Lung (tissue), 12 donors: ENCODE measurements around the gene SLC38A6. TPM values are rescaled to one million over a fixed set of nuclear protein-coding genes. Genes with fewer than 3 reads are reported as not detected.

Experiments
- ATAC-seq: fragments of 200-7000 bp; cut with Tn5 transposase; one replicate; pipeline ENCODE4 v1.9.1; 2020; ENCODE audit warnings: moderate number of reproducible peaks; ENCODE audit not compliant: insufficient read depth, low FRiP score
- DNase-seq, 3 donors: peaks; one replicate each; pipeline ENCODE4 v3.0.0-alpha.2; 2013 to 2017
- H3K27ac ChIP-seq, 2 donors: one replicate each; pipeline ENCODE4 v1.5.1; 2013; ENCODE audit warnings: mild to moderate bottlenecking in 2 of 2, moderate library complexity in 2 of 2, control low read depth in 1 of 2, inconsistent platforms in 1 of 2, low read depth in 1 of 2, low read length in 1 of 2
- H3K27me3 ChIP-seq, 3 donors: one replicate each; pipeline ENCODE4 v1.5.1; 2013; ENCODE audit warnings: low read length in 2 of 3; ENCODE audit not compliant: control insufficient read depth in 3 of 3, insufficient read depth in 3 of 3
- H3K36me3 ChIP-seq, 4 donors: one replicate each; pipeline ENCODE4 v1.5.1; 2013; ENCODE audit warnings: low read length in 4 of 4, mild to moderate bottlenecking in 1 of 4, moderate library complexity in 1 of 4; ENCODE audit not compliant: control insufficient read depth in 4 of 4, insufficient read depth in 4 of 4
- H3K4me1 ChIP-seq, 5 donors: one replicate each; pipeline ENCODE4 v1.5.1; 2013; ENCODE audit warnings: low read length in 5 of 5, mild to moderate bottlenecking in 2 of 5, moderate library complexity in 1 of 5; ENCODE audit not compliant: control insufficient read depth in 5 of 5, insufficient read depth in 5 of 5
- H3K4me3 ChIP-seq: one replicate; pipeline ENCODE4 v1.5.1; 2013; ENCODE audit warnings: mild to moderate bottlenecking, control low read depth, moderate library complexity
- H3K9ac ChIP-seq, 2 donors: one replicate each; pipeline ENCODE4 v1.5.1; 2013; ENCODE audit warnings: low read length in 2 of 2, control low read depth in 1 of 2; ENCODE audit not compliant: insufficient read depth in 1 of 2
- H3K9me3 ChIP-seq, 4 donors: one replicate each; pipeline ENCODE4 v1.5.1; 2013; ENCODE audit warnings: low read length in 3 of 4, mild to moderate bottlenecking in 1 of 4, moderate library complexity in 1 of 4; ENCODE audit not compliant: control insufficient read depth in 4 of 4, insufficient read depth in 3 of 4
- WGBS, 2 donors: extraction: QIAGEN DNeasy Blood & Tissue Kit; methylation state at CpG; one replicate each; pipeline ENCODE4 v1.1.7; 2013; 5-methylcytosine and 5-hydroxymethylcytosine counted together
- polyA plus RNA-seq, 2 donors: library from polyadenylated mRNA; stranded (reverse); fragments of 200-250 nt; gene quantifications; one replicate each; pipeline ENCODE4 v1.2.1, GENCODE V29; 2013
- total RNA-seq, 2 donors: library from RNA; depleted of rRNA in 1 of 2; stranded (reverse); fragments of >200 nt in 1 of 2; gene quantifications; one replicate each; pipeline ENCODE4 v1.2.1, GENCODE V29; 2014 to 2021
- TF ChIP-seq, protein P1 (sequence below): IDR thresholded peaks from 2 replicates; pipeline ENCODE4 v1.5.1; 2012; ENCODE audit warnings: mild to moderate bottlenecking; ENCODE audit errors: control extremely low read depth, extremely low read depth
- donor health status: control.
- donor health status: control.
- donor health status: Bipolar disorder and iron deficiency.
- donor health status: healthy.
- donor health status: DM: yes; HTN: yes; CAD: no.

SLC38A6 gene
- total and polyA plus RNA-seq, 4 donors: 10.0 to 62.4 (median 25.0) TPM

DNA sequence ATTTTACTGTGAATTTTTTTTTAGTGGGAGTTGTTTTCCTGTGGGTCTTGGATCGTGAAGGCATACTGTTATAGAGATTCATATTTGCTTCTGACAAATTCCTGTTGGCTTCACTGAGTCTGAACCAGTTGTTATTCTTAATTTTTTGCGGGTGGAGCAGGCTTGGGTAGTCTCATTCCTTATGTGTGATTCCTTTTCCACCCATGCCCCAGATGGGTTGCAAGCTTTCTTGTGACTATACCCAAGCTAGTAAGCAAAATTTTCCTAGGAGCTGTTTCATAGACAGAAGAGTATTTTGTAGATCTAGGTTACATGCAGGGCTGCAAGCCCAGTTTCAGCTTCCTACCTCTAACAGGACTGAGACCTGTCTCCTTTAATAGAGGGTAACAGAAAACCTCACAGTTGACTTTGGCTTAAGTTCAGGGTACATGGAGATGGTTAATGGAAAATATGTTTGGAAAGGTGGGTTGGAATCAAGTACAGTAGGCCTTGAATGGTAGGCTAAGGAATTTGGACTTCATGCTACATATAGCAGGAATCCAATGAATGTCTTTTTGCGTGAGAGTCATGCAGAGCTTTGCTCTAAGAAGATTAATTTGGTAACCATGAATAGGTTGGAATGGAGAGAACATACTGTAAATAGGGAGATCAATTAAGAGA lies 29.1 kb upstream of the SLC38A6 start:
- DNase-seq: no peak
- no peaks in the 10 kb centered on the region for H3K27me3 ChIP-seq
- H3K9ac ChIP-seq: no peak overlapping the region
- no peak for ATAC-seq
- H3K4me1 ChIP-seq: peaks cover 0 to 3% (median 0%) of the 10 kb centered on the region in 5 donors
- TF ChIP-seq, protein P1, sequence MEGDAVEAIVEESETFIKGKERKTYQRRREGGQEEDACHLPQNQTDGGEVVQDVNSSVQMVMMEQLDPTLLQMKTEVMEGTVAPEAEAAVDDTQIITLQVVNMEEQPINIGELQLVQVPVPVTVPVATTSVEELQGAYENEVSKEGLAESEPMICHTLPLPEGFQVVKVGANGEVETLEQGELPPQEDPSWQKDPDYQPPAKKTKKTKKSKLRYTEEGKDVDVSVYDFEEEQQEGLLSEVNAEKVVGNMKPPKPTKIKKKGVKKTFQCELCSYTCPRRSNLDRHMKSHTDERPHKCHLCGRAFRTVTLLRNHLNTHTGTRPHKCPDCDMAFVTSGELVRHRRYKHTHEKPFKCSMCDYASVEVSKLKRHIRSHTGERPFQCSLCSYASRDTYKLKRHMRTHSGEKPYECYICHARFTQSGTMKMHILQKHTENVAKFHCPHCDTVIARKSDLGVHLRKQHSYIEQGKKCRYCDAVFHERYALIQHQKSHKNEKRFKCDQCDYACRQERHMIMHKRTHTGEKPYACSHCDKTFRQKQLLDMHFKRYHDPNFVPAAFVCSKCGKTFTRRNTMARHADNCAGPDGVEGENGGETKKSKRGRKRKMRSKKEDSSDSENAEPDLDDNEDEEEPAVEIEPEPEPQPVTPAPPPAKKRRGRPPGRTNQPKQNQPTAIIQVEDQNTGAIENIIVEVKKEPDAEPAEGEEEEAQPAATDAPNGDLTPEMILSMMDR: no peak
- H3K4me3 ChIP-seq: no peak overlapping the region
- 64 to 65% methylated on average over 3 of the region's 3 CpGs for WGBS, 2 donors
- peaks cover 0 to 4% (median 2%) of the 10 kb centered on the region in 4 donors for H3K9me3 ChIP-seq
- H3K27ac ChIP-seq: no peak overlapping the region
- H3K36me3 ChIP-seq: peaks cover 0 to 5% (median 0%) of the 10 kb centered on the region in 4 donors

DNA sequence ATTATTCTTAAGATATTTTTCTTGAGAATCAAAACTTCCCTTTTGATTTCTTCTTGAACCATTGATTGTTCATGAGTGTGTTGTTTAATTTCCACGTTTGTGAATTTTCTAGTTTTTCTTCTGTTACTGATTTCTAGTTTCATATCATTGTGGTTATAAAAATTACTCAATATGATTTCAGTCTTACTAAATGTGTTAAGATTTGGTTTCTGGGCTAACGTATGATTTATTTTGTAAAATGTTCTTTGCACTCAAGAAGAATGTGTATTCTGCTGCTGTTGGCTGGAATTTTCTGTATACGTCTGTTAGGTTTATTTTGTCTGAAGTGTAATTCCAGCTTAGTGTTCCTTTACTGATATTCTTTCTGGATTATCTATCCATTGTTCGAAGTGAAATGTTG lies 24.8 kb upstream of the SLC38A6 start:
- H3K9me3 ChIP-seq: peaks cover 0 to 16% (median 8%) of the 10 kb centered on the region in 4 donors
- H3K4me1 ChIP-seq: peaks cover 0 to 3% (median 0%) of the 10 kb centered on the region in 5 donors
- H3K36me3 ChIP-seq: peaks cover 0 to 5% (median 0%) of the 10 kb centered on the region in 4 donors
- TF ChIP-seq, protein P1: no peak
- H3K27me3 ChIP-seq: no peaks in the 10 kb centered on the region
- no peak overlapping the region for H3K27ac ChIP-seq
- ATAC-seq (no peak), DNase-seq (no peak)
- no peak overlapping the region for H3K9ac ChIP-seq
- no peak overlapping the region for H3K4me3 ChIP-seq
- WGBS, 2 donors: 73 to 82% methylated on average over 4 of the region's 4 CpGs

DNA sequence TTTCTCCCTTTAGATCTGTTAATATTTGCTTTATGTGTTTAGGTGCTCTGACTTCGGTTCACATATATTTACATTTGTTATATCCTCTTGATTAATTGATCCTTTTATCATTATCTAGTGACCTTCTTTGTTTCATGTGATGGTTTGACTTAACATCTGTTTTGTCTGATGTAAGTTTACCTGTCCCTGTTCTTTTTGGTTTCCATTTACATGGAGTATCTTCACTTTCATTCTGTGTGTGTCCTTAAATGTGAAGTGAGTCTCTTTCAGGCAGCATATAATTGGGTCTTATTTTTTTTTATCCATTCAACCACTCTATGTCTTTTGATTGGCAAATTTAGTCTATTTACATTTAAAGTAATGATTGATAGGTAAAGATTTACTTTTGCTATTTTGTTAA lies 24.4 kb upstream of the SLC38A6 start:
- WGBS, 2 donors: 93 to 98% methylated on average over 1 of the region's 1 CpG
- peaks cover 0 to 16% (median 8%) of the 10 kb centered on the region in 4 donors for H3K9me3 ChIP-seq
- no peak overlapping the region for H3K27ac ChIP-seq
- H3K9ac ChIP-seq: no peak overlapping the region
- no peak for DNase-seq
- H3K27me3 ChIP-seq: no peaks in the 10 kb centered on the region
- no peak for ATAC-seq
- peaks cover 0 to 5% (median 0%) of the 10 kb centered on the region in 4 donors for H3K36me3 ChIP-seq
- peaks cover 0 to 3% (median 0%) of the 10 kb centered on the region in 5 donors for H3K4me1 ChIP-seq
- H3K4me3 ChIP-seq: no peak overlapping the region
- TF ChIP-seq, protein P1: no peak
